WTC11 (cell line): ENCODE data around the gene FXN. TPM values are rescaled to one million over a fixed set of nuclear protein-coding genes. Genes with fewer than 3 reads are reported as not detected.

Source experiments
- ATAC-seq: fragments of 200-7000 bp; cut with Tn5 transposase; 2 replicates; pipeline ENCODE4 v1.10.0; 2021; ENCODE audit warnings: mild to moderate bottlenecking, moderate library complexity
- CTCF ChIA-PET: fragments of 300-600 bp; sonication (Branson Sonifier 250); formaldehyde crosslinking; loops from one replicate; lab custom pipeline; 2021; ENCODE audit warnings: antibody characterized with exemption; lab: Charles Lee
- POLR2A ChIA-PET: fragments of 350-600 bp; sonication (Branson Sonifier 250); formaldehyde crosslinking; loops from one replicate; lab custom pipeline; 2021; ENCODE audit warnings: antibody characterized with exemption; lab: Charles Lee
- DNase-seq: peaks from one replicate; pipeline ENCODE4 v3.0.0; 2021; ENCODE audit warnings: low spot score
- H3K27ac Mint-ChIP-seq: 2 replicates; pipeline ENCODE4 v1.8.0; 2021; ENCODE audit warnings: mixed read lengths
- H3K27me3 Mint-ChIP-seq: 2 replicates; pipeline ENCODE4 v1.8.0; 2021; ENCODE audit warnings: low read depth, mild to moderate bottlenecking, moderate library complexity, mixed read lengths
- H3K36me3 Mint-ChIP-seq: 2 replicates; pipeline ENCODE4 v1.8.0; 2021; ENCODE audit warnings: mixed read lengths
- H3K4me1 Mint-ChIP-seq: 2 replicates; pipeline ENCODE4 v1.8.0; 2022; ENCODE audit warnings: mixed read lengths
- H3K4me3 Mint-ChIP-seq: 2 replicates; pipeline ENCODE4 v1.8.0; 2021; ENCODE audit warnings: mild to moderate bottlenecking, moderate library complexity, mixed read lengths
- H3K9me3 Mint-ChIP-seq: 2 replicates; pipeline ENCODE4 v1.8.0; 2021; ENCODE audit warnings: mixed read lengths
- CREB1 ChIP-seq: sonication (generic); formaldehyde crosslinking; IDR thresholded peaks from 2 replicates; pipeline ENCODE4 v1.8.0; 2023; ENCODE audit warnings: mild to moderate bottlenecking, missing genetic modification reagents
- ESRRA ChIP-seq: sonication (generic); formaldehyde crosslinking; IDR thresholded peaks from 2 replicates; pipeline ENCODE4 v1.8.1; 2022; ENCODE audit warnings: mild to moderate bottlenecking, missing genetic modification reagents, borderline replicate concordance
- ETV6 ChIP-seq: sonication (generic); formaldehyde crosslinking; IDR thresholded peaks from 2 replicates; pipeline ENCODE4 v1.8.1; 2022; ENCODE audit warnings: mild to moderate bottlenecking, missing genetic modification reagents
- FOXJ3 ChIP-seq: sonication (generic); formaldehyde crosslinking; IDR thresholded peaks from 2 replicates; pipeline ENCODE4 v1.9.0; 2021; ENCODE audit warnings: missing genetic modification reagents, mild to moderate bottlenecking, borderline replicate concordance
- FOXP1 ChIP-seq: sonication (generic); formaldehyde crosslinking; IDR thresholded peaks from 2 replicates; pipeline ENCODE4 v1.8.0; 2022; ENCODE audit warnings: missing genetic modification reagents, mild to moderate bottlenecking, moderate library complexity, borderline replicate concordance
- GABPB1 ChIP-seq: sonication (generic); formaldehyde crosslinking; IDR thresholded peaks from 2 replicates; pipeline ENCODE4 v1.8.1; 2023; ENCODE audit warnings: mild to moderate bottlenecking, missing genetic modification reagents
- GTF2I ChIP-seq: fragments of 250-450 bp; sonication (Bioruptor Pico); conservative IDR thresholded peaks from 2 replicates; pipeline ENCODE4 v1.4.0; 2021; ENCODE audit warnings: mild to moderate bottlenecking
- IRF2 ChIP-seq: sonication (generic); formaldehyde crosslinking; IDR thresholded peaks from 2 replicates; pipeline ENCODE4 v1.8.0; 2022; ENCODE audit warnings: low read depth, missing genetic modification reagents, borderline replicate concordance
- MYBL2 ChIP-seq: sonication (generic); formaldehyde crosslinking; IDR thresholded peaks from 2 replicates; pipeline ENCODE4 v1.8.1; 2023; ENCODE audit warnings: mild to moderate bottlenecking, moderate library complexity, missing genetic modification reagents
- NFE2L1 ChIP-seq: sonication (generic); formaldehyde crosslinking; IDR thresholded peaks from 2 replicates; pipeline ENCODE4 v1.8.1; 2023; ENCODE audit warnings: missing genetic modification reagents
- OVOL2 ChIP-seq: fragments of 250-450 bp; sonication (Bioruptor Pico); IDR thresholded peaks from 2 replicates; pipeline ENCODE4 v1.9.0; 2021; ENCODE audit warnings: mild to moderate bottlenecking, borderline replicate concordance
- PRRX2 ChIP-seq: fragments of 250-450 bp; sonication (Bioruptor Pico); IDR thresholded peaks from 2 replicates; pipeline ENCODE4 v1.8.0; 2021; ENCODE audit warnings: mild to moderate bottlenecking
- RELA ChIP-seq: sonication (generic); formaldehyde crosslinking; IDR thresholded peaks from 2 replicates; pipeline ENCODE4 v1.8.1; 2022; ENCODE audit warnings: missing genetic modification reagents, mild to moderate bottlenecking, borderline replicate concordance
- SMAD4 ChIP-seq: sonication (generic); formaldehyde crosslinking; IDR thresholded peaks from 2 replicates; pipeline ENCODE4 v1.8.0; 2022; ENCODE audit warnings: mild to moderate bottlenecking, missing genetic modification reagents
- ZNF671 ChIP-seq: fragments of 250-450 bp; sonication (Bioruptor Pico); IDR thresholded peaks from 2 replicates; pipeline ENCODE4 v1.8.0; 2021; ENCODE audit warnings: mild to moderate bottlenecking
- total RNA-seq: library from RNA; stranded (reverse); gene quantifications from 3 replicates; pipeline ENCODE4 v1.2.3, GENCODE V29; 2021
- TF ChIP-seq, protein P1 (sequence below): sonication (generic); formaldehyde crosslinking; IDR thresholded peaks from 2 replicates; pipeline ENCODE4 v1.8.1; 2022; ENCODE audit warnings: low read depth, mild to moderate bottlenecking, moderate library complexity, missing genetic modification reagents, borderline replicate concordance
- TF ChIP-seq, protein P2 (sequence below): sonication (generic); formaldehyde crosslinking; IDR thresholded peaks from 2 replicates; pipeline ENCODE4 v1.8.0; 2023; ENCODE audit warnings: mild to moderate bottlenecking, missing genetic modification reagents
- TF ChIP-seq, protein P3 (sequence below): sonication (generic); formaldehyde crosslinking; IDR thresholded peaks from 2 replicates; pipeline ENCODE4 v1.8.1; 2023; ENCODE audit warnings: mild to moderate bottlenecking, moderate library complexity, missing genetic modification reagents
- TF ChIP-seq, protein P4 (sequence below): sonication (generic); formaldehyde crosslinking; IDR thresholded peaks from 2 replicates; pipeline ENCODE4 v1.8.0; 2022; ENCODE audit warnings: mild to moderate bottlenecking, missing genetic modification reagents
- TF ChIP-seq, protein P5 (sequence below): sonication (generic); formaldehyde crosslinking; IDR thresholded peaks from 2 replicates; pipeline ENCODE4 v1.8.0; 2022; ENCODE audit warnings: missing genetic modification reagents
- TF ChIP-seq, protein P6 (sequence below): fragments of 250-450 bp; sonication (Bioruptor Pico); IDR thresholded peaks from 2 replicates; pipeline ENCODE4 v1.9.0; 2021; ENCODE audit warnings: mild to moderate bottlenecking

Gene FXN
- total RNA-seq, 1 experiment from 2014 or later, result 30.6 TPM

DNA sequence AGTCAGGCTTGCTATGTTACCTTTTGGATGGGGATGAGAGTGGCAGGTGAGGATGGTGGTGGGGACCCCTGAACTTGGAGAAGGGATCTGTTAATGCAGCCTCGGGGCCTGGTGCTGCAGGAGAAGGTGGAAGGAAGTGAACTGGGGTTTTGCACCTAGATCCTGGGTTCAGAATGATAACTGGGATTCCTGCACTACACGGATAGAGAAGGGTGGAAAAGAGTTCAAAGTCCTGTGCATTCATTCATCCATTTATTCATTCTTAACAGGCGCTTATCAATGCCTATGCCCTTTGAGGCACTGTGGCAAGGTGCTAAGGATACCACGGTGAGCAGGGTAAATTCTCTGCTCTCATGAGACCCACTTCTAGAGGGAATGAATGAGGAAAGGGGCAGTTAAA lies 96.8 kb downstream of the FXN start:
- H3K4me3 Mint-ChIP-seq, result no peak overlapping the region
- TF ChIP-seq, protein P1, sequence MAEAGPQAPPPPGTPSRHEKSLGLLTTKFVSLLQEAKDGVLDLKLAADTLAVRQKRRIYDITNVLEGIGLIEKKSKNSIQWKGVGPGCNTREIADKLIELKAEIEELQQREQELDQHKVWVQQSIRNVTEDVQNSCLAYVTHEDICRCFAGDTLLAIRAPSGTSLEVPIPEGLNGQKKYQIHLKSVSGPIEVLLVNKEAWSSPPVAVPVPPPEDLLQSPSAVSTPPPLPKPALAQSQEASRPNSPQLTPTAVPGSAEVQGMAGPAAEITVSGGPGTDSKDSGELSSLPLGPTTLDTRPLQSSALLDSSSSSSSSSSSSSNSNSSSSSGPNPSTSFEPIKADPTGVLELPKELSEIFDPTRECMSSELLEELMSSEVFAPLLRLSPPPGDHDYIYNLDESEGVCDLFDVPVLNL, result no peak
- no peak for TF ChIP-seq SMAD4 (CRISPR knock-in tag)
- no peak for TF ChIP-seq ETV6 (CRISPR knock-in tag)
- TF ChIP-seq, protein P2, sequence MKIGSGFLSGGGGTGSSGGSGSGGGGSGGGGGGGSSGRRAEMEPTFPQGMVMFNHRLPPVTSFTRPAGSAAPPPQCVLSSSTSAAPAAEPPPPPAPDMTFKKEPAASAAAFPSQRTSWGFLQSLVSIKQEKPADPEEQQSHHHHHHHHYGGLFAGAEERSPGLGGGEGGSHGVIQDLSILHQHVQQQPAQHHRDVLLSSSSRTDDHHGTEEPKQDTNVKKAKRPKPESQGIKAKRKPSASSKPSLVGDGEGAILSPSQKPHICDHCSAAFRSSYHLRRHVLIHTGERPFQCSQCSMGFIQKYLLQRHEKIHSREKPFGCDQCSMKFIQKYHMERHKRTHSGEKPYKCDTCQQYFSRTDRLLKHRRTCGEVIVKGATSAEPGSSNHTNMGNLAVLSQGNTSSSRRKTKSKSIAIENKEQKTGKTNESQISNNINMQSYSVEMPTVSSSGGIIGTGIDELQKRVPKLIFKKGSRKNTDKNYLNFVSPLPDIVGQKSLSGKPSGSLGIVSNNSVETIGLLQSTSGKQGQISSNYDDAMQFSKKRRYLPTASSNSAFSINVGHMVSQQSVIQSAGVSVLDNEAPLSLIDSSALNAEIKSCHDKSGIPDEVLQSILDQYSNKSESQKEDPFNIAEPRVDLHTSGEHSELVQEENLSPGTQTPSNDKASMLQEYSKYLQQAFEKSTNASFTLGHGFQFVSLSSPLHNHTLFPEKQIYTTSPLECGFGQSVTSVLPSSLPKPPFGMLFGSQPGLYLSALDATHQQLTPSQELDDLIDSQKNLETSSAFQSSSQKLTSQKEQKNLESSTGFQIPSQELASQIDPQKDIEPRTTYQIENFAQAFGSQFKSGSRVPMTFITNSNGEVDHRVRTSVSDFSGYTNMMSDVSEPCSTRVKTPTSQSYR (CRISPR knock-in tag), result no peak
- TF ChIP-seq PRRX2 (CRISPR knock-in tag), result no peak
- TF ChIP-seq ZNF671 (CRISPR knock-in tag), result no peak
- TF ChIP-seq ESRRA (CRISPR knock-in tag), result no peak
- no peak for TF ChIP-seq IRF2
- ChIA-PET POLR2A (interaction anchor here (0.6 kb wide), 1 partner anchor 126 kb away, joined by 5 read pairs; no protein-coding TSS in a partner anchor), CTCF (interaction anchor here (0.6 to 1.5 kb wide), 4 partner anchors 26 to 564 kb away, joined by 3 to 4 read pairs (median 3); no protein-coding TSS in a partner anchor)
- DNase-seq (no peak), ATAC-seq (no peak)
- 0 out of 2 replicates have a peak overlapping the region, but pooled peaks have one; percentile 17 for H3K27ac Mint-ChIP-seq
- peaks cover 66% of the 10 kb centered on the region for H3K4me1 Mint-ChIP-seq
- no peaks in the 10 kb centered on the region for H3K9me3 Mint-ChIP-seq
- no peaks in the 10 kb centered on the region for H3K27me3 Mint-ChIP-seq
- H3K36me3 Mint-ChIP-seq, result peaks cover 14% of the 10 kb centered on the region

DNA sequence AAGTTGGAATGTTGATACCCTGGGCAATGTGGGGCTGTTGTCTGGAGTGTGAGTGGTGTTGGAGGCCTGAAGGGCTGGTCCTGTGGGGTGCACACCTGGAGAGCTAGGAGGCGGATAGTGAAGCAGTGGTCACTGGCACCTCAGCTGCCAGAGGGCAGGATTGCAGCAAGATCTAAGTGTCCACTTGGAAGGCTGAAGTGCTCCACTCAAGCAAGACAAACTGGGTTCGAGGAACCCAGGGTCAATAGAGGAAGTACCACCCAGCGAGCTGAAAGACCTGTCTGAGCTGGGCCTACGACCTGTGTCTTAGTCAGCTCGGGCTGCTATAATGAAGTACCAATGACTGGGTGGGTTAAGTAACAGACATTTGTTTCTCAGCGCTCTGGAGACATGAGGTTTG lies 98.9 kb downstream of the FXN start:
- Mint-ChIP-seq H3K27me3 (no peaks in the 10 kb centered on the region), H3K9me3 (no peaks in the 10 kb centered on the region), H3K27ac (peak overlapping the region; percentile 97), H3K4me3 (no peak overlapping the region), H3K4me1 (peaks cover 55% of the 10 kb centered on the region), H3K36me3 (peaks cover 19% of the 10 kb centered on the region)
- no peak for DNase-seq
- CTCF ChIA-PET, result interaction anchor here (0.5 to 1.1 kb wide), 4 partner anchors 9 to 89 kb away, joined by 3 to 4 read pairs (median 4); no protein-coding TSS in a partner anchor
- ATAC-seq, result no peak
- POLR2A ChIA-PET, result no interaction called here
- TF ChIP-seq RELA (CRISPR knock-in tag) (no peak), GABPB1 (CRISPR knock-in tag) (no peak), SMAD4 (CRISPR knock-in tag) (no peak), GTF2I (CRISPR knock-in tag) (no peak), CREB1 (no peak), FOXP1 (CRISPR knock-in tag) (no peak), MYBL2 (no peak), OVOL2 (CRISPR knock-in tag) (no peak), FOXJ3 (CRISPR knock-in tag) (no peak), NFE2L1 (CRISPR knock-in tag) (no peak)
- TF ChIP-seq, protein P3, sequence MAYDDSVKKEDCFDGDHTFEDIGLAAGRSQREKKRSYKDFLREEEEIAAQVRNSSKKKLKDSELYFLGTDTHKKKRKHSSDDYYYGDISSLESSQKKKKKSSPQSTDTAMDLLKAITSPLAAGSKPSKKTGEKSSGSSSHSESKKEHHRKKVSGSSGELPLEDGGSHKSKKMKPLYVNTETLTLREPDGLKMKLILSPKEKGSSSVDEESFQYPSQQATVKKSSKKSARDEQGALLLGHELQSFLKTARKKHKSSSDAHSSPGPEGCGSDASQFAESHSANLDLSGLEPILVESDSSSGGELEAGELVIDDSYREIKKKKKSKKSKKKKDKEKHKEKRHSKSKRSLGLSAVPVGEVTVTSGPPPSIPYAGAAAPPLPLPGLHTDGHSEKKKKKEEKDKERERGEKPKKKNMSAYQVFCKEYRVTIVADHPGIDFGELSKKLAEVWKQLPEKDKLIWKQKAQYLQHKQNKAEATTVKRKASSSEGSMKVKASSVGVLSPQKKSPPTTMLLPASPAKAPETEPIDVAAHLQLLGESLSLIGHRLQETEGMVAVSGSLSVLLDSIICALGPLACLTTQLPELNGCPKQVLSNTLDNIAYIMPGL (CRISPR knock-in tag), result no peak
- TF ChIP-seq, protein P4, sequence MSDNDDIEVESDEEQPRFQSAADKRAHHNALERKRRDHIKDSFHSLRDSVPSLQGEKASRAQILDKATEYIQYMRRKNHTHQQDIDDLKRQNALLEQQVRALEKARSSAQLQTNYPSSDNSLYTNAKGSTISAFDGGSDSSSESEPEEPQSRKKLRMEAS, result no peak
- TF ChIP-seq, protein P5, sequence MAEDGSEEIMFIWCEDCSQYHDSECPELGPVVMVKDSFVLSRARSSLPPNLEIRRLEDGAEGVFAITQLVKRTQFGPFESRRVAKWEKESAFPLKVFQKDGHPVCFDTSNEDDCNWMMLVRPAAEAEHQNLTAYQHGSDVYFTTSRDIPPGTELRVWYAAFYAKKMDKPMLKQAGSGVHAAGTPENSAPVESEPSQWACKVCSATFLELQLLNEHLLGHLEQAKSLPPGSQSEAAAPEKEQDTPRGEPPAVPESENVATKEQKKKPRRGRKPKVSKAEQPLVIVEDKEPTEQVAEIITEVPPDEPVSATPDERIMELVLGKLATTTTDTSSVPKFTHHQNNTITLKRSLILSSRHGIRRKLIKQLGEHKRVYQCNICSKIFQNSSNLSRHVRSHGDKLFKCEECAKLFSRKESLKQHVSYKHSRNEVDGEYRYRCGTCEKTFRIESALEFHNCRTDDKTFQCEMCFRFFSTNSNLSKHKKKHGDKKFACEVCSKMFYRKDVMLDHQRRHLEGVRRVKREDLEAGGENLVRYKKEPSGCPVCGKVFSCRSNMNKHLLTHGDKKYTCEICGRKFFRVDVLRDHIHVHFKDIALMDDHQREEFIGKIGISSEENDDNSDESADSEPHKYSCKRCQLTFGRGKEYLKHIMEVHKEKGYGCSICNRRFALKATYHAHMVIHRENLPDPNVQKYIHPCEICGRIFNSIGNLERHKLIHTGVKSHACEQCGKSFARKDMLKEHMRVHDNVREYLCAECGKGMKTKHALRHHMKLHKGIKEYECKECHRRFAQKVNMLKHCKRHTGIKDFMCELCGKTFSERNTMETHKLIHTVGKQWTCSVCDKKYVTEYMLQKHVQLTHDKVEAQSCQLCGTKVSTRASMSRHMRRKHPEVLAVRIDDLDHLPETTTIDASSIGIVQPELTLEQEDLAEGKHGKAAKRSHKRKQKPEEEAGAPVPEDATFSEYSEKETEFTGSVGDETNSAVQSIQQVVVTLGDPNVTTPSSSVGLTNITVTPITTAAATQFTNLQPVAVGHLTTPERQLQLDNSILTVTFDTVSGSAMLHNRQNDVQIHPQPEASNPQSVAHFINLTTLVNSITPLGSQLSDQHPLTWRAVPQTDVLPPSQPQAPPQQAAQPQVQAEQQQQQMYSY, result no peak
- TF ChIP-seq, protein P6, sequence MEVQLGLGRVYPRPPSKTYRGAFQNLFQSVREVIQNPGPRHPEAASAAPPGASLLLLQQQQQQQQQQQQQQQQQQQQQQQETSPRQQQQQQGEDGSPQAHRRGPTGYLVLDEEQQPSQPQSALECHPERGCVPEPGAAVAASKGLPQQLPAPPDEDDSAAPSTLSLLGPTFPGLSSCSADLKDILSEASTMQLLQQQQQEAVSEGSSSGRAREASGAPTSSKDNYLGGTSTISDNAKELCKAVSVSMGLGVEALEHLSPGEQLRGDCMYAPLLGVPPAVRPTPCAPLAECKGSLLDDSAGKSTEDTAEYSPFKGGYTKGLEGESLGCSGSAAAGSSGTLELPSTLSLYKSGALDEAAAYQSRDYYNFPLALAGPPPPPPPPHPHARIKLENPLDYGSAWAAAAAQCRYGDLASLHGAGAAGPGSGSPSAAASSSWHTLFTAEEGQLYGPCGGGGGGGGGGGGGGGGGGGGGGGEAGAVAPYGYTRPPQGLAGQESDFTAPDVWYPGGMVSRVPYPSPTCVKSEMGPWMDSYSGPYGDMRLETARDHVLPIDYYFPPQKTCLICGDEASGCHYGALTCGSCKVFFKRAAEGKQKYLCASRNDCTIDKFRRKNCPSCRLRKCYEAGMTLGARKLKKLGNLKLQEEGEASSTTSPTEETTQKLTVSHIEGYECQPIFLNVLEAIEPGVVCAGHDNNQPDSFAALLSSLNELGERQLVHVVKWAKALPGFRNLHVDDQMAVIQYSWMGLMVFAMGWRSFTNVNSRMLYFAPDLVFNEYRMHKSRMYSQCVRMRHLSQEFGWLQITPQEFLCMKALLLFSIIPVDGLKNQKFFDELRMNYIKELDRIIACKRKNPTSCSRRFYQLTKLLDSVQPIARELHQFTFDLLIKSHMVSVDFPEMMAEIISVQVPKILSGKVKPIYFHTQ (CRISPR knock-in tag), result no peak
